OCI-LY7 (cell line): ENCODE measurements around the gene CYP2A7.
"Not testable (repeated sequence)": the region's sequence is repeated elsewhere in the genome, so short reads cannot be mapped to it uniquely, and the experiment has no call there.

Experiments used
- CTCF ChIP-seq: fragments of 200-600 bp; sonication (generic); conservative IDR thresholded peaks from 2 replicates; pipeline ENCODE4 v1.5.1; 2014; ENCODE audit warnings: mild to moderate bottlenecking, antibody characterized with exemption, low read length, moderate library complexity, mixed read lengths
- EZH2phosphoT487 ChIP-seq: fragments of 200-600 bp; sonication (generic); IDR thresholded peaks from 2 replicates; pipeline ENCODE4 v1.6.1; 2018; ENCODE audit warnings: low read depth, borderline replicate concordance, mild to moderate bottlenecking, mixed run types, antibody characterized with exemption, low read length, moderate library complexity, mixed read lengths

GRCh38 chr19:40852467-40853152, 29.4 kb downstream of the CYP2A7 start:
- TF ChIP-seq CTCF, EZH2phosphoT487: not testable (repeated sequence)
